ENCODE data around the gene ARFRP1. TPM values are rescaled to one million over a fixed set of nuclear protein-coding genes. Genes with fewer than 3 reads are reported as not detected.
"Not testable (repeated sequence)": the region's sequence is repeated elsewhere in the genome, so short reads cannot be mapped to it uniquely, and the experiment has no call there.

The ARFRP1 gene
- total RNA-seq, 1 experiment from 2014 or later, result 65.4 TPM

- intact Hi-C loops (cut with micrococcal nuclease), result no loop called here
- TF ChIP-seq, protein P1, sequence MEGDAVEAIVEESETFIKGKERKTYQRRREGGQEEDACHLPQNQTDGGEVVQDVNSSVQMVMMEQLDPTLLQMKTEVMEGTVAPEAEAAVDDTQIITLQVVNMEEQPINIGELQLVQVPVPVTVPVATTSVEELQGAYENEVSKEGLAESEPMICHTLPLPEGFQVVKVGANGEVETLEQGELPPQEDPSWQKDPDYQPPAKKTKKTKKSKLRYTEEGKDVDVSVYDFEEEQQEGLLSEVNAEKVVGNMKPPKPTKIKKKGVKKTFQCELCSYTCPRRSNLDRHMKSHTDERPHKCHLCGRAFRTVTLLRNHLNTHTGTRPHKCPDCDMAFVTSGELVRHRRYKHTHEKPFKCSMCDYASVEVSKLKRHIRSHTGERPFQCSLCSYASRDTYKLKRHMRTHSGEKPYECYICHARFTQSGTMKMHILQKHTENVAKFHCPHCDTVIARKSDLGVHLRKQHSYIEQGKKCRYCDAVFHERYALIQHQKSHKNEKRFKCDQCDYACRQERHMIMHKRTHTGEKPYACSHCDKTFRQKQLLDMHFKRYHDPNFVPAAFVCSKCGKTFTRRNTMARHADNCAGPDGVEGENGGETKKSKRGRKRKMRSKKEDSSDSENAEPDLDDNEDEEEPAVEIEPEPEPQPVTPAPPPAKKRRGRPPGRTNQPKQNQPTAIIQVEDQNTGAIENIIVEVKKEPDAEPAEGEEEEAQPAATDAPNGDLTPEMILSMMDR (IDR thresholded peaks at IDR 0.05; ENCODE audit: unreplicated experiment), result no peak
- DNase-seq (ENCODE audit: unreplicated experiment), result no peak
- no peak overlapping the region for H3K4me3 Mint-ChIP-seq (ENCODE audit: unreplicated experiment)
- ChIA-PET CTCF (no interaction called here), POLR2A (interaction anchor here (0.7 to 1.9 kb wide), 3 partner anchors 10 to 192 kb away, joined by 4 to 10 read pairs (median 6); partner anchors contain the start of genes RTEL1 and TPD52L2)
- H3K36me3 Mint-ChIP-seq (ENCODE audit: insufficient read depth, unreplicated experiment), result peaks cover 17% of the 10 kb centered on the region
- H3K27me3 Mint-ChIP-seq (ENCODE audit: insufficient read depth, unreplicated experiment), result no peaks in the 10 kb centered on the region
- H3K9me3 Mint-ChIP-seq (ENCODE audit: unreplicated experiment), result no peaks in the 10 kb centered on the region
- no TSS peak for BruUV-seq (replicated peaks)
- H3K4me1 Mint-ChIP-seq (ENCODE audit: insufficient read depth, unreplicated experiment), result no peaks in the 10 kb centered on the region
- no peak overlapping the region for H3K27ac Mint-ChIP-seq (ENCODE audit: low read depth, unreplicated experiment)
Observed at GRCh38 chr20:63672666-63673065, 35.1 kb downstream of the ARFRP1 start.

- CTCF ChIA-PET; BruUV-seq (replicated peaks); H3K27me3 Mint-ChIP-seq (ENCODE audit: insufficient read depth, unreplicated experiment); DNase-seq (ENCODE audit: unreplicated experiment); H3K4me3 Mint-ChIP-seq (ENCODE audit: unreplicated experiment); H3K4me1 Mint-ChIP-seq (ENCODE audit: insufficient read depth, unreplicated experiment); H3K9me3 Mint-ChIP-seq (ENCODE audit: unreplicated experiment); H3K27ac Mint-ChIP-seq (ENCODE audit: low read depth, unreplicated experiment); intact Hi-C loops (cut with micrococcal nuclease): not testable (repeated sequence)
- peaks cover 24% of the 10 kb centered on the region for H3K36me3 Mint-ChIP-seq (ENCODE audit: insufficient read depth, unreplicated experiment)
- POLR2A ChIA-PET, result interaction anchor here (0.6 to 1.9 kb wide), 3 partner anchors 11 to 120 kb away, joined by 3 to 10 read pairs (median 4); partner anchors contain the start of gene RTEL1
Observed at GRCh38 chr20:63671695-63672094, 36.1 kb downstream of the ARFRP1 start.

DNA sequence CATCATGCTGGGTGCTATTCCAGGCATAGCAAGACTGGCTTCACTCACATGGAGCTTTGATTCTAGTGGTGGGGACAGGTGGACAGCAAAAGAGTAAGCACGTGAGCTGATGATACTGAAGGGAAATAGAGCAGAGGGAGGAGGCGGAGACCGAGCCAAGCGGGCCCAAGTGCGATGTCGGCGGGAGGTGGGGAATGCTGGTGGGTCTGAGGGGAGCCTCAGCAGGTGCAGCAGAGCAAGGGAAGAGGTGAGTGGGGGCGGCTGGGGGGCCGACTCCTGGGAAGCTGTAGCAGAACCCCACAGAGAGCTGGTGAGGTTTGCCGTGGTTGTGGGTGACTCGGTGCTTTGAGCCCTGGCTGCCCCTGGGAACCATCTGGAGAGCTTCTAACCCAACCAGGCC, 39.4 kb downstream of the ARFRP1 start:
- BruUV-seq (replicated peaks), result no TSS peak
- H3K4me3 Mint-ChIP-seq (ENCODE audit: unreplicated experiment), result no peak overlapping the region
- ChIA-PET CTCF (interaction anchor here (0.6 to 1.1 kb wide), 2 partner anchors 21 to 26 kb away, joined by 3 to 4 read pairs; no protein-coding TSS in a partner anchor), POLR2A (interaction anchor here (0.8 to 1.2 kb wide), 3 partner anchors 10 to 14 kb away, joined by 3 to 5 read pairs (median 3); partner anchors contain the start of gene RTEL1)
- no peaks in the 10 kb centered on the region for H3K9me3 Mint-ChIP-seq (ENCODE audit: unreplicated experiment)
- peaks cover 28% of the 10 kb centered on the region for H3K36me3 Mint-ChIP-seq (ENCODE audit: insufficient read depth, unreplicated experiment)
- TF ChIP-seq, protein P1 (IDR thresholded peaks at IDR 0.05; ENCODE audit: unreplicated experiment), result no peak
- H3K4me1 Mint-ChIP-seq (ENCODE audit: insufficient read depth, unreplicated experiment), result no peaks in the 10 kb centered on the region
- intact Hi-C loops (cut with micrococcal nuclease), result no loop called here
- no peak for DNase-seq (ENCODE audit: unreplicated experiment)
- H3K27me3 Mint-ChIP-seq (ENCODE audit: insufficient read depth, unreplicated experiment), result no peaks in the 10 kb centered on the region
- no peak overlapping the region for H3K27ac Mint-ChIP-seq (ENCODE audit: low read depth, unreplicated experiment)

DNA sequence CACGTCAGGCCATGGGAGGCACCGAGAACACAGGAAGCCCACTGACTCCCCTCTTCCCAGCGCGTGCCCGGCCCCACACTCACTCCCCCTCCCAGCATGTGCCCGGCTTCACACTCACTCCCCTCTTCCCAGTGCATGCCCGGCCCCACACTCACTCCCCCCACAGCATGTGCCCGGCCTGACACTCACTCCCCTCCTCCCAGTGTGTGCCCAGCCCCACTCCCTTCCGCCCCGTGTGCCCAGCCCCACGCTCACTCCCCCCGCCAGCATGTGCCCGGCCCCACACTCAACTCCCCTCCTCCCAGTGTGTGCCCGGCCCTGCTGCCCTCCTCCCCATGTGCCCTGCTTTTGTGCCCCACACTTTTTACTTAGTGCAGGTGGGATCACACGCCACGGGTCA, 39.9 kb downstream of the ARFRP1 start:
- Mint-ChIP-seq H3K27ac (ENCODE audit: low read depth, unreplicated experiment) (no peak overlapping the region), H3K36me3 (ENCODE audit: insufficient read depth, unreplicated experiment) (peaks cover 28% of the 10 kb centered on the region), H3K4me1 (ENCODE audit: insufficient read depth, unreplicated experiment) (no peaks in the 10 kb centered on the region), H3K27me3 (ENCODE audit: insufficient read depth, unreplicated experiment) (no peaks in the 10 kb centered on the region), H3K4me3 (ENCODE audit: unreplicated experiment) (no peak overlapping the region), H3K9me3 (ENCODE audit: unreplicated experiment) (no peaks in the 10 kb centered on the region)
- ChIA-PET POLR2A (interaction anchor here (0.7 to 1.1 kb wide), 3 partner anchors 11 to 14 kb away, joined by 3 to 4 read pairs (median 3); no protein-coding TSS in a partner anchor), CTCF (no interaction called here)
- DNase-seq (ENCODE audit: unreplicated experiment), result no peak
- intact Hi-C loops (cut with micrococcal nuclease), result no loop called here
- TF ChIP-seq, protein P1 (IDR thresholded peaks at IDR 0.05; ENCODE audit: unreplicated experiment), result no peak
- no TSS peak for BruUV-seq (replicated peaks)

Data from MCF 10A (cell line).